Fibroblast of lung (primary cell): ENCODE measurements around the gene TNIP1. TPM values are rescaled to one million over a fixed set of nuclear protein-coding genes. Genes with fewer than 3 reads are reported as not detected.

Source experiments
- DNase-seq, 2 donors: peaks; one replicate each; pipeline versions ENCODE4 v3.0.0 to v3.0.0-alpha.2; 2010; ENCODE audit warnings: low read depth in 2 of 2
- H2AFZ ChIP-seq: 2 replicates; pipeline ENCODE4 v1.5.1; 2012; ENCODE audit warnings: low read length, control low read depth, inconsistent platforms
- H3K27ac ChIP-seq: 2 replicates; pipeline ENCODE4 v1.5.1; 2011; ENCODE audit warnings: low read length, control low read depth; ENCODE audit not compliant: insufficient read depth
- H3K27me3 ChIP-seq: 2 replicates; pipeline ENCODE4 v1.5.1; 2011; ENCODE audit warnings: mild to moderate bottlenecking, low read length; ENCODE audit not compliant: control insufficient read depth, insufficient read depth
- H3K36me3 ChIP-seq: 2 replicates; pipeline ENCODE4 v1.5.1; 2011; ENCODE audit warnings: low read length; ENCODE audit not compliant: control insufficient read depth, insufficient read depth
- H3K4me1 ChIP-seq: 2 replicates; pipeline ENCODE4 v1.5.1; 2011; ENCODE audit warnings: low read length; ENCODE audit not compliant: control insufficient read depth, insufficient read depth; ENCODE audit errors: extremely low read depth
- H3K4me2 ChIP-seq: 2 replicates; pipeline ENCODE4 v1.5.1; 2011; ENCODE audit warnings: low read length, control low read depth; ENCODE audit not compliant: insufficient read depth; ENCODE audit errors: extremely low read depth
- H3K4me3 ChIP-seq, 4 experiments: fragments of 200-600 bp in 1 of 4; sonication (generic) in 1 of 4; replicated peaks in 1 of 4; 2 replicates each; pipeline ENCODE4 v1.5.1; 2011 to 2016; ENCODE audit warnings: low read length in 4 of 4, low read depth in 3 of 4, mild to moderate bottlenecking in 3 of 4, control low read depth in 2 of 4, inconsistent platforms in 1 of 4, mixed read lengths in 1 of 4; ENCODE audit not compliant: insufficient read depth in 1 of 4; ENCODE audit errors: control extremely low read depth in 1 of 4
- H3K79me2 ChIP-seq: 2 replicates; pipeline ENCODE4 v1.5.1; 2012; ENCODE audit warnings: mild to moderate bottlenecking, low read length, inconsistent platforms; ENCODE audit not compliant: control insufficient read depth, insufficient read depth
- H3K9ac ChIP-seq: 2 replicates; pipeline ENCODE4 v1.5.1; 2011; ENCODE audit warnings: mild to moderate bottlenecking, low read length, control low read depth; ENCODE audit not compliant: insufficient read depth
- H3K9me3 ChIP-seq: 2 replicates; pipeline ENCODE4 v1.5.1; 2012; ENCODE audit warnings: low read depth, low read length; ENCODE audit not compliant: control insufficient read depth, insufficient read depth
- H4K20me1 ChIP-seq: 2 replicates; pipeline ENCODE4 v1.5.1; 2011; ENCODE audit warnings: low read length; ENCODE audit not compliant: control insufficient read depth, insufficient read depth; ENCODE audit errors: extremely low read depth
- EZH2 ChIP-seq: IDR thresholded peaks from 2 replicates; pipeline ENCODE4 v1.5.1; 2012; ENCODE audit warnings: low read length, control low read depth, mild to moderate bottlenecking; ENCODE audit errors: missing control alignments
- polyA plus RNA-seq, 2 donors: library from polyadenylated mRNA; depleted of rRNA in 1 of 2; stranded (reverse) in 1 of 2; unstranded in 1 of 2; fragments of >200 nt; gene quantifications; 2 replicates each; pipeline ENCODE4 v1.2.1, GENCODE V29; 2011 to 2012; ENCODE audit warnings: missing spikeins in 1 of 2
- total RNA-seq: library from RNA; depleted of rRNA; stranded (reverse); fragments of >200 nt; gene quantifications from 2 replicates; pipeline ENCODE4 v1.2.1, GENCODE V29; 2014
- TF ChIP-seq, protein P1 (sequence below), 2 donors: IDR thresholded peaks in 1 of 2; conservative IDR thresholded peaks in 1 of 2; 1 replicate in 1 of 2; 2 replicates in 1 of 2; pipeline ENCODE4 v1.5.1; 2011 to 2012; ENCODE audit warnings: low read length in 2 of 2, control low read depth in 1 of 2, inconsistent platforms in 1 of 2, low read depth in 1 of 2, mild to moderate bottlenecking in 1 of 2

The TNIP1 gene
- total and polyA plus RNA-seq, 2 donors (not counting 1 experiment from before 2014, with no cell fraction given) = 47.2 to 59.1 TPM

GRCh38 chr5:151107084-151107483 is 26.2 kb upstream of the TNIP1 start:
- Histone ChIP-seq H3K27me3 (no peaks in the 10 kb centered on the region), H2AFZ (no peak overlapping the region), H3K79me2 (no peaks in the 10 kb centered on the region), H3K4me2 (no peak overlapping the region), H3K27ac (no peak overlapping the region), H4K20me1 (no peaks in the 10 kb centered on the region), H3K9ac (no peak overlapping the region), H3K36me3 (peaks cover 38% of the 10 kb centered on the region), H3K4me3 (no peak overlapping the region), H3K9me3 (no peaks in the 10 kb centered on the region), H3K4me1 (peaks cover 22% of the 10 kb centered on the region)
- no peak for DNase-seq
- TF ChIP-seq, protein P1, sequence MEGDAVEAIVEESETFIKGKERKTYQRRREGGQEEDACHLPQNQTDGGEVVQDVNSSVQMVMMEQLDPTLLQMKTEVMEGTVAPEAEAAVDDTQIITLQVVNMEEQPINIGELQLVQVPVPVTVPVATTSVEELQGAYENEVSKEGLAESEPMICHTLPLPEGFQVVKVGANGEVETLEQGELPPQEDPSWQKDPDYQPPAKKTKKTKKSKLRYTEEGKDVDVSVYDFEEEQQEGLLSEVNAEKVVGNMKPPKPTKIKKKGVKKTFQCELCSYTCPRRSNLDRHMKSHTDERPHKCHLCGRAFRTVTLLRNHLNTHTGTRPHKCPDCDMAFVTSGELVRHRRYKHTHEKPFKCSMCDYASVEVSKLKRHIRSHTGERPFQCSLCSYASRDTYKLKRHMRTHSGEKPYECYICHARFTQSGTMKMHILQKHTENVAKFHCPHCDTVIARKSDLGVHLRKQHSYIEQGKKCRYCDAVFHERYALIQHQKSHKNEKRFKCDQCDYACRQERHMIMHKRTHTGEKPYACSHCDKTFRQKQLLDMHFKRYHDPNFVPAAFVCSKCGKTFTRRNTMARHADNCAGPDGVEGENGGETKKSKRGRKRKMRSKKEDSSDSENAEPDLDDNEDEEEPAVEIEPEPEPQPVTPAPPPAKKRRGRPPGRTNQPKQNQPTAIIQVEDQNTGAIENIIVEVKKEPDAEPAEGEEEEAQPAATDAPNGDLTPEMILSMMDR (conservative IDR thresholded peaks at IDR 0.05 in 1 of 2, IDR thresholded peaks at IDR 0.05 in 1 of 2; ENCODE audit: low read depth in 1 of 2, low read length in 2 of 2) = no peak
- TF ChIP-seq EZH2 = no peak

- H2AFZ ChIP-seq = no peak overlapping the region
- H3K9ac ChIP-seq = no peak overlapping the region
- H3K4me2 ChIP-seq = no peak overlapping the region
- no peaks in the 10 kb centered on the region for H3K9me3 ChIP-seq
- H3K27ac ChIP-seq = no peak overlapping the region
- no peak for DNase-seq
- no peaks in the 10 kb centered on the region for H3K79me2 ChIP-seq
- no peak overlapping the region for H3K4me3 ChIP-seq
- TF ChIP-seq, protein P1 (conservative IDR thresholded peaks at IDR 0.05 in 1 of 2, IDR thresholded peaks at IDR 0.05 in 1 of 2; ENCODE audit: low read depth in 1 of 2, low read length in 2 of 2) = no peak
- no peak for TF ChIP-seq EZH2
- H4K20me1 ChIP-seq = no peaks in the 10 kb centered on the region
- peaks cover 22% of the 10 kb centered on the region for H3K4me1 ChIP-seq
- peaks cover 42% of the 10 kb centered on the region for H3K36me3 ChIP-seq
- H3K27me3 ChIP-seq = no peaks in the 10 kb centered on the region
These were observed 25.7 kb upstream of the TNIP1 start for GRCh38 chr5:151106509-151106908.

- H3K9ac ChIP-seq = no peak overlapping the region
- peaks cover 44% of the 10 kb centered on the region for H3K36me3 ChIP-seq
- H3K4me3 ChIP-seq = no peak overlapping the region
- H3K4me1 ChIP-seq = peaks cover 22% of the 10 kb centered on the region
- H3K9me3 ChIP-seq = no peaks in the 10 kb centered on the region
- H3K27me3 ChIP-seq = no peaks in the 10 kb centered on the region
- DNase-seq = no peak
- H4K20me1 ChIP-seq = no peaks in the 10 kb centered on the region
- H3K79me2 ChIP-seq = no peaks in the 10 kb centered on the region
- TF ChIP-seq, protein P1 (conservative IDR thresholded peaks at IDR 0.05 in 1 of 2, IDR thresholded peaks at IDR 0.05 in 1 of 2; ENCODE audit: low read depth in 1 of 2, low read length in 2 of 2) = no peak
- no peak for TF ChIP-seq EZH2
- H2AFZ ChIP-seq = no peak overlapping the region
- no peak overlapping the region for H3K4me2 ChIP-seq
- no peak overlapping the region for H3K27ac ChIP-seq
These were observed 25.2 kb upstream of the TNIP1 start for GRCh38 chr5:151106043-151106442.
